Activated naive CD4-positive, alpha-beta T cell treated with anti-CD3 and anti-CD28 coated beads, Interleukin-2, amount 10 ng/mL, durations not matched to agents 7 days and 5 days (primary cell): Measurements from ENCODE around the gene RASL10B.

Source experiments
- CTCF ChIA-PET: fragments of 350-600 bp; sonication (Branson Sonifier 250); formaldehyde crosslinking; loops from one replicate; lab custom pipeline; 2021; ENCODE audit warnings: antibody characterized with exemption; lab: Charles Lee
- DNase-seq: peaks from one replicate; pipeline ENCODE4 v3.0.0-alpha.2; 2020
- H3K27ac Mint-ChIP-seq: one replicate; pipeline ENCODE4 v1.8.0; 2021; ENCODE audit warnings: mild to moderate bottlenecking, moderate library complexity, mixed read lengths
- H3K27me3 Mint-ChIP-seq: one replicate; pipeline ENCODE4 v1.8.0; 2021; ENCODE audit warnings: mild to moderate bottlenecking, mixed read lengths
- H3K36me3 Mint-ChIP-seq: one replicate; pipeline ENCODE4 v1.8.0; 2021; ENCODE audit warnings: mixed read lengths
- H3K4me1 Mint-ChIP-seq: one replicate; pipeline ENCODE4 v1.8.0; 2021; ENCODE audit warnings: mixed read lengths
- H3K4me3 Mint-ChIP-seq: one replicate; pipeline ENCODE4 v1.8.0; 2021; ENCODE audit warnings: mild to moderate bottlenecking, moderate library complexity, mixed read lengths
- H3K9me3 Mint-ChIP-seq: one replicate; pipeline ENCODE4 v1.8.0; 2021; ENCODE audit warnings: mixed read lengths

The RASL10B gene

DNA sequence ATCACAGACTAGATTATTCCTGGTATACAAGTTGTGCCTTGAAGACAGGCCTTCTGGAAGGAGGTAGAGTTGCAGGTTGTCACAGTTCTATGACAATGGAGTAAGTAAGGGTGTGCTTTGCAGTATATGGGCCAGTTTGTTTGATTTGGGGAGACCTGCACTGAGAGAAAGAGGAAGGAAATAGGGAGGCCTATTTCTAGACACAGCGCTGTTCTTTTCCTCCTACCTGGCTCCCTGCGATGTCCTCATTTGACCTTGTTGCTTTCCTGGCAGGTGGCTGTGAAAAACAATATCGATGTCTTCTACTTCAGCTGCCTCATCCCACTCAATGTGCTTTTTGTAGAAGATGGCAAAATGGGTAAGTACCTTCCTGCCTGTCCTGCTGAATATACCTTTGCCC is 22.5 kb upstream of the RASL10B start:
- no peak for DNase-seq
- H3K27me3 Mint-ChIP-seq = no peaks in the 10 kb centered on the region
- no peak overlapping the region for H3K4me3 Mint-ChIP-seq
- H3K9me3 Mint-ChIP-seq = no peaks in the 10 kb centered on the region
- H3K27ac Mint-ChIP-seq = peak overlapping the region; percentile 6
- peaks cover 17% of the 10 kb centered on the region for H3K36me3 Mint-ChIP-seq
- CTCF ChIA-PET = interaction anchor here (1.2 to 1.8 kb wide), 2 partner anchors 38 to 96 kb away, joined by 3 to 4 read pairs; no protein-coding TSS in a partner anchor
- H3K4me1 Mint-ChIP-seq = peaks cover 20% of the 10 kb centered on the region

DNA sequence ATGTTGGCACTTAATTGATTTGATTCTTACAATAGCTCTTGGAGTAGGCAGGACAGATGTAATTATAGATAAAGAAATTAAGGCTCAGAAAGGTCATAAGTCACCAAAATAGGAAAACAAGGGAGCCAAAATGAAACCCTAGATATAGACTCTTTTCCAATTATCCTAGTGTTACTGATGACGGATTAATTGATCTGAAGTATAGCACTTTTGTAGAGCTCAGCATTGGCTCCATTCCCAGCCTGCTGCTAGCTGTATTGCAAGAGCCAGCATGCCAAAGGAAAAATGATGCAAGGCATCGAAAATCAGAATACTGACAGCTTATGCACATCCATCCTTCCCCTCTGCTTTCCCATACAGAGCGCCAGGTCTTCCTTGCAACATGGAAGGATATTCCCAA is 21.6 kb upstream of the RASL10B start:
- Mint-ChIP-seq H3K36me3 (peaks cover 17% of the 10 kb centered on the region), H3K4me1 (peaks cover 20% of the 10 kb centered on the region), H3K27ac (no peak overlapping the region), H3K27me3 (no peaks in the 10 kb centered on the region), H3K4me3 (no peak overlapping the region), H3K9me3 (no peaks in the 10 kb centered on the region)
- CTCF ChIA-PET = interaction anchor here (0.7 to 1.8 kb wide), 2 partner anchors 40 to 97 kb away, joined by 3 to 4 read pairs; no protein-coding TSS in a partner anchor
- DNase-seq = no peak

DNA sequence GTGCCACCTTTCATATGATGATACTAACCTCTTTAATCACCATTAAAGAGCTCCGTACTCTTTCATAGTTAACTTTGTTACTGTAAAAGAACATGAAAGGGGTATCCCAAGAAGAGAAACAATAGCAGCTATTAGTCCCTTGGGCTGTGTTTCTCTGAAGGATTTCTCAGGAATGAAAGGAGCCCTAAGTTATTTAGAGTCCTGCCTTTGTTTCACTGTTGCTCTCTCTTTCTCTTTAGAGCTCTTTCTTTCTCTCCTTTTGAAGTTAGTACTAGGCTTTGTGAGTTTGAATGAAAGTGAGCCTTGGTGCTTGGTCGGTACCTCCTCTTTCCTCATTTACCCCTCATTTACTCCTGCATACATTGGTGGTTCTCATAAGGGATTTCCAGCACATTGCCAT is 20.5 kb upstream of the RASL10B start:
- H3K4me1 Mint-ChIP-seq = peaks cover 16% of the 10 kb centered on the region
- DNase-seq = no peak
- CTCF ChIA-PET = interaction anchor here (1.2 kb wide), 1 partner anchor 13 kb away, joined by 4 read pairs; no protein-coding TSS in a partner anchor

DNA sequence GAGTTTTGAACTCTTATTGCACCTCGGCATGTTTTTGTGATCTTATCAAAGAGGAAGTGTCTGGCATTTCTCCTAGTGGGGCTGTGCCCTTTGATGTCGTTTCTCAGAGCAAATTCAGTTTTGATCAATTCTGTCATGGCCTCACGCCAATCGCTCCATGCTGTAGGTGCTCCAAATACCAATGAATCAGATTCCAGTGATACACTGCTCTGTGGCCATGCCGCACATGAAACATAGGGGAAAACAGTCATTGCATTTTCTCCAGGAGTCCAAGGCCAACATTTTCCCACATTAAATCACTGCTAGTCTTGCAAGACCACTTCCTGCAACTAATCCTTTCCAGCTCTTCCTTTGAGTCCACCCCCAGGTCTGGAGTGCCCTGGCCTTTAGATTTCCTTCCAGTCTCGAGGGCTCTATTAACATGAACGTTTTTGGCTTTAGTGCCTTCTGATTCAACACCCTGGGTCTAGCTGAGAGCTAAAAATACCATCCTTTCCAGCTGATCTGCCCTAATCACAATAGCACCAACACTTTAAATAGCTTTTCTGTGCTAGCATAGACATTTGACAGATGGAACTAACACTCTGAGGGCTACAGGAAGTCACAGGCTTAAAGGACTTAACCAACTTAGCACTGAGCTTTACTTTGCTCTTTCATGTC is 18.2 kb upstream of the RASL10B start:
- H3K9me3 Mint-ChIP-seq = no peaks in the 10 kb centered on the region
- H3K36me3 Mint-ChIP-seq = peaks cover 33% of the 10 kb centered on the region
- no peak for DNase-seq
- no peak overlapping the region for H3K4me3 Mint-ChIP-seq
- no peak overlapping the region for H3K27ac Mint-ChIP-seq
- CTCF ChIA-PET = interaction anchor here (0.6 kb wide), 1 partner anchor 71 kb away, joined by 3 read pairs; no protein-coding TSS in a partner anchor
- no peaks in the 10 kb centered on the region for H3K27me3 Mint-ChIP-seq
- peaks cover 16% of the 10 kb centered on the region for H3K4me1 Mint-ChIP-seq

More for the DNA sequence above, 20.5 kb upstream of the RASL10B start:
- Mint-ChIP-seq H3K27ac (no peak overlapping the region), H3K4me3 (no peak overlapping the region), H3K36me3 (peaks cover 17% of the 10 kb centered on the region), H3K9me3 (no peaks in the 10 kb centered on the region), H3K27me3 (no peaks in the 10 kb centered on the region)

DNA sequence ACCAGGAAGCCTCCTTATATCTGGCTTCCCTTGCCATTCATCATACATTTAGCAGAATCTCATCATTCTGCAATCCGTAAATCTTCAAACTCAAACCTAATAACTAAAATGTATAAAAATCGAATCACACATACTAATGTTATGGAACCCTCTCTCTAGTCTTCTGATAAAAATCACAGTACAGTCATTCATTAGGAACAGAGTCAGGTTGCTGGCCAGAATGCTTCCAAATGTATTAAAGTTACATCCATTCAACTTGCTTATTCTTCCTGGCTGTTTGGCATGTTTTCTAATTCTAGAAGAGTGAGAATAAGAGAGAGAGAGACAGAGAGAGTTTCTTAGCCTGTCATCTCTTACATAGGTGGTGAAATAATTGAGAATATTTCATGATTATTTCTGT is 16.5 kb upstream of the RASL10B start:
- no peak overlapping the region for H3K4me3 Mint-ChIP-seq
- H3K4me1 Mint-ChIP-seq = peaks cover 5% of the 10 kb centered on the region
- no peak for DNase-seq
- CTCF ChIA-PET = interaction anchor here (1.0 kb wide), 1 partner anchor 33 kb away, joined by 4 read pairs; no protein-coding TSS in a partner anchor
- H3K36me3 Mint-ChIP-seq = peaks cover 37% of the 10 kb centered on the region
- H3K27me3 Mint-ChIP-seq = no peaks in the 10 kb centered on the region
- H3K27ac Mint-ChIP-seq = no peak overlapping the region
- no peaks in the 10 kb centered on the region for H3K9me3 Mint-ChIP-seq

DNA sequence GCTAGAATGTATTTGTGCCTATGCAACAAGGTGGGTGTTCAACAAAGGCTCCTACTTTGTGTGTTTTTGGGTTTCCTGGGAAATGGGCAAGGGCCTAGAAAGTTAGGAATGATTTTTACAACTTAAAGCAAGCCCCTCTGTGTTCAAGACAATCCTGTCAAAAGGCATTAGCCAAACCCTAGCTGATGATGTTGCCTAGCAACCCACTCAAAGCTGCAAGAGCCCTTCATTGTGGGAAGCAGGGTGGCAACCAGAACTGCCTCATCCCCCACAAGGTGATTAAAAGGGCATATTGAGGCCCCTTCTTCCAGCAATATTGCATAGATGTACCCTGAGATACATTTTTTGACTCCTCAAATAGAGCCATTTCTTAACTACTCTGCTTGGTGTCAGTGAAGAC is 16.0 kb upstream of the RASL10B start:
- no peak for DNase-seq
- Mint-ChIP-seq H3K4me1 (peaks cover 5% of the 10 kb centered on the region), H3K36me3 (peaks cover 36% of the 10 kb centered on the region), H3K4me3 (no peak overlapping the region), H3K27ac (no peak overlapping the region), H3K27me3 (no peaks in the 10 kb centered on the region), H3K9me3 (no peaks in the 10 kb centered on the region)
- CTCF ChIA-PET = interaction anchor here (1.0 kb wide), 1 partner anchor 32 kb away, joined by 4 read pairs; no protein-coding TSS in a partner anchor

DNA sequence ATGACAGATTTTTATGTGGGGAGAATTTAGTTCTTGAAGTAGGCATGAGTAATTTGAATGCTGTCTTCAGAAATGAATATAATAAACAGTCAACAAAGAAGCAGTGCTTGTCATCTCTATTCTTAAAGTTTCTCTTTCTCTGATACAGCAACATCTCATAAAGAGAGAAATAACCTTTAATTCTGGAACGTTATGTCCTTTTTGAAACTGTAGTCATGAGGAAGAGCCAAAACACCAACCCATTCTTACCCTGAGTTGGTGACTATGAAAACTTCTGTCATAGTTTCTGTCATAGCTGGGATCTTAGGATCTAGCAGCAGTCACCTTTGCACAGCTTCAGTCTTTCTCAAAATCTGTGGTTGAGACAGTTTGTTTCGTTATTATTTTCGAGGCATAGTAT is 15.3 kb upstream of the RASL10B start:
- no peak overlapping the region for H3K27ac Mint-ChIP-seq

DNA sequence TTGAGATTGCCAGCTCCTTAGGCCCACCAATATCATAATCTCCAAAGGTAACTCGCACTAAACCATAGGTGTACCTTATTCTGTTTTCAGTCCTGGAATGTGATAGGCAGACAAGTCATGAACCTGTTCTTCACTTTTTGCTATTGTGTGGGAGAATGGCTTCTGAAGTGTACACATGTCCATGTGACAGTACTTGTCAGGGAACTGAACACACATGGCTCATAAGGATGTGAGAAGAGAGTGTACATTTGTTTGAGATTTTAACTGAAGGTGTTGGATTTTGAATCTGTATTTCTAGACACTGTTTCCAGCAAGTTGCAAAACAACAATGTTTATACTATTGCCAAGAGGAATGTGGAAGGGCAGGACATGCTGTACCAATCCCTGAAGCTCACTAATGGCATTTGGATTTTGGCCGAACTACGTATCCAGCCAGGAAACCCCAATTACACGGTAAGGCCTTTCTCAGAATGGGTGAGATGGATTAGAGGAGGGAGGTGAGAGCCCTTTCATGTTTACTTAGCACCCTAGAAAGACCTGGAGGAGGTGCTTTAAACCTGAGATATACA is 14.5 kb upstream of the RASL10B start:
- no peak overlapping the region for H3K27ac Mint-ChIP-seq
- no peaks in the 10 kb centered on the region for H3K27me3 Mint-ChIP-seq
- H3K4me3 Mint-ChIP-seq = no peak overlapping the region
- no peak for DNase-seq
- peaks cover 36% of the 10 kb centered on the region for H3K36me3 Mint-ChIP-seq
- peaks cover 2% of the 10 kb centered on the region for H3K4me1 Mint-ChIP-seq
- CTCF ChIA-PET = interaction anchor here (1.5 kb wide), 1 partner anchor 104 kb away, joined by 5 read pairs; no protein-coding TSS in a partner anchor
- H3K9me3 Mint-ChIP-seq = no peaks in the 10 kb centered on the region

More for the DNA sequence above, 15.3 kb upstream of the RASL10B start:
- H3K36me3 Mint-ChIP-seq = peaks cover 35% of the 10 kb centered on the region
- no peak for DNase-seq
- H3K4me3 Mint-ChIP-seq = no peak overlapping the region
- CTCF ChIA-PET = no interaction called here
- H3K27me3 Mint-ChIP-seq = no peaks in the 10 kb centered on the region
- H3K9me3 Mint-ChIP-seq = no peaks in the 10 kb centered on the region
- peaks cover 4% of the 10 kb centered on the region for H3K4me1 Mint-ChIP-seq

DNA sequence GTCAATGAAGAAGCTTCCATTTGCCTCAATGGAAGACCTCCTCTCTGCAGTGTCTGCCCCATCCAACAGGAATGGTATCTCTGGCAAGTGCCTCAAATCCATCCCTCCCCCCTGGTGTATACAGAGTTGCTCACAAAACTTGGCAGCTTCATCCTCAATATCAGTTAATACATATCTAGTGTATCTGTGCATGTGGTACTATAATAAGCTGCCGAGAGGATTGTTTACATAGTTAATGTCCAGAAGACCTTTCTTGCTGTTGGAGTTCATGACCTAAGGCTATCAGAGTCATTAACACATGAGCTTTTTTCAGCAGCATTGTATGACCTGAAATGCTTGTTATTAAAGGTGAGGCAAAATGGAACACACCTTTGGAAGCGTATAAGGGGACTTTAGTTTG is 14.0 kb upstream of the RASL10B start:
- Mint-ChIP-seq H3K36me3 (peaks cover 35% of the 10 kb centered on the region), H3K27ac (no peak overlapping the region), H3K27me3 (no peaks in the 10 kb centered on the region), H3K4me3 (no peak overlapping the region), H3K9me3 (no peaks in the 10 kb centered on the region), H3K4me1 (no peaks in the 10 kb centered on the region)
- CTCF ChIA-PET = interaction anchor here (1.5 kb wide), 1 partner anchor 104 kb away, joined by 5 read pairs; no protein-coding TSS in a partner anchor
- no peak for DNase-seq

DNA sequence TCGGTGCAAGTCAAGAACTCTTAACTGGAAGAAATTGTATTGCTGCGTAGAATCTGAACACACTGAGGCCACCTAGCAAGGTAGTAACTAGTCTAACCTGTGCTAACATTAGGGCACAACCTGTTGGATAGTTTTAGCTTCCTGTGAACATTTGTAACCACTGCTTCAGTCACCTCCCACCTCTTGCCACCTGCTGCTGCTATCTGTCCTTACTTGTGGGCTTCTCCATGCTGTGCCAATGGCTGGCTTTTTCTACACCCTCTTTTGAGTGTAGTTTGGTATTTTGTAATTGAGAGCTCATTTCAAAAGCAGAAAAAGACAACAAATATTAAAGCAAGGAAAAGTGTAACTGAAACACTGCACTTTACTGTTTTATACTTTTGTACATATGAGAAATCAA is 7.7 kb upstream of the RASL10B start:
- no peak overlapping the region for H3K4me3 Mint-ChIP-seq
- no peak for DNase-seq
- CTCF ChIA-PET = interaction anchor here (0.8 to 1.4 kb wide), 4 partner anchors 13 to 111 kb away, joined by 3 to 4 read pairs (median 4); no protein-coding TSS in a partner anchor
- no peaks in the 10 kb centered on the region for H3K27me3 Mint-ChIP-seq
- H3K27ac Mint-ChIP-seq = no peak overlapping the region
- peaks cover 33% of the 10 kb centered on the region for H3K36me3 Mint-ChIP-seq
- no peaks in the 10 kb centered on the region for H3K4me1 Mint-ChIP-seq
- no peaks in the 10 kb centered on the region for H3K9me3 Mint-ChIP-seq

DNA sequence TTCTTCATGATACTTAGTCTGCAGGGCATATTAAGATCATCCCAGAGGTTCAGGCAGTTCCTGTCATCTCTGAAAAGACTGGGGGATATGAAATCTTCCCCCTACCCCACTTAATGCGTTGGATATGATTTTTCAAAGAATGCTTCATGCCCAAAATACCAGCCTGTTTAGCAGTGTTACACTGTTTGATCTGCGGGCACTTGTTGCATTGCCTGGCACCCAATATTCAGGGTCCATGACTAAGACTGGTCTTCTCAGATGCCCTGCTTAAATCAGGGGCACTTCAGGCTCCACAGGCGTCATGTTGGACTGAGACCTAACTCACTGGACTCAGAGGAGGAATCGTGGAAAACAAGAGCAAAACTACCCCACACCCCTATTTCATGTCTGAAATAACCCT is 6.4 kb upstream of the RASL10B start:
- CTCF ChIA-PET = no interaction called here
- H3K9me3 Mint-ChIP-seq = no peaks in the 10 kb centered on the region
- H3K27me3 Mint-ChIP-seq = no peaks in the 10 kb centered on the region
- DNase-seq = no peak
- H3K36me3 Mint-ChIP-seq = peaks cover 27% of the 10 kb centered on the region
- no peaks in the 10 kb centered on the region for H3K4me1 Mint-ChIP-seq
- no peak overlapping the region for H3K27ac Mint-ChIP-seq
- no peak overlapping the region for H3K4me3 Mint-ChIP-seq

DNA sequence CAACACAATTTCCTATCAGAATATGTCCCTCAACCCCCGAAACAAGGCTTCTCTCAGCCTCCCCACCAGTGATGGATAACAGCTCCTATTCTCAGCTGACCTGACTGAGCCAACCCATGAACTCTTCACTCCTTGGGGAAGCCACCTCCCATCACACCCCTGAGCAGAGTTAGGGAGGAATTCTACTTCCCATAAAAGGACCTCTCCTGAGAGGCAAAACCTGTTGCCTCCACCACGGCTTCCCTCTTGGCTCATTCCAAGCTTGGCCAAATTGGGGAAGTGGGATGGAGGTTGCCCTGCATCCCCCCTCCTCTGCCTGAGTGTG is 5.7 kb upstream of the RASL10B start:
- no peak overlapping the region for H3K4me3 Mint-ChIP-seq
- DNase-seq = no peak
- H3K4me1 Mint-ChIP-seq = peaks cover 5% of the 10 kb centered on the region
- peaks cover 26% of the 10 kb centered on the region for H3K36me3 Mint-ChIP-seq
- H3K9me3 Mint-ChIP-seq = no peaks in the 10 kb centered on the region
- H3K27me3 Mint-ChIP-seq = peaks cover 6% of the 10 kb centered on the region
- H3K27ac Mint-ChIP-seq = no peak overlapping the region
- CTCF ChIA-PET = no interaction called here

DNA sequence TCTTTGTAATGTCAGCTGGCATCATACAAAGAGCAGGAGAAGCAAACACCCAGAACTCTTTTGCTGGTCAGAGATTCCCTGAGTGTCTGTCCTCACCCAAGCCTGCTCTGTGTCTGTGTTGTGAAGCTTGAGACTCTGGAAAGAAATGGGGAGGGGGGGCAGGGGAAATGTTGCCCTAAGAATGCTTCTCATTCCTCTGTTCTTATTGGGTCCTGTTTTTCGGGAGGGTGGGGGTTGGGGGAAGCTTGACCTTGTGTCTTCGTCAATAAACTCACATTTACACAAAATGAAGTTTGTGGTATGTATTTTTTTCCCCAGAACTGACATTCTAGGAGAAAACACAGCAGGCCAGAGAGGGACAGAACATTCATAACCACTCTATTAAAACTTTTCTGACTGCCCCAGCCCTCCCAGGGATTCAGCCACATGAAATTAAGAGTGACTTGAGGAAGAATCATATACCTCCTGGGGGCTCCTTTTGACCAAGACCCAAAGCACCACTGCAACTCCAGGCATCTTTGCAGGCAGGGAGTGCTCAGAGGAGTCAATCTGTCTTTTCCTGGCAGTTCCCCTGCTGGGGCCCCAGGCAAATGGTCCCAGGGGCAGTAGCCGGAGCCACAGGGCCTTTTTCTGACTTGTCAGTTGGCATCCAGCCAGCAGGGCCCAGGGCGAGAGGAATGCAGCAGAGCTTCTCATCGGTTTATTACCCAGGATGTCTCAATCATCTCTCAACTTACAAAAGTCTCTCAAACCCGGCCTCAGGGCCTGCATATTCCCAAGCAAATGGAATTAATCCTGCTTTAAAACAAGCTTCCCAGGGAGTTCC is 5.1 kb upstream of the RASL10B start:
- H3K27ac Mint-ChIP-seq = no peak overlapping the region
- H3K27me3 Mint-ChIP-seq = peaks cover 12% of the 10 kb centered on the region
- peaks cover 11% of the 10 kb centered on the region for H3K4me1 Mint-ChIP-seq
- no peaks in the 10 kb centered on the region for H3K9me3 Mint-ChIP-seq
- no peak for DNase-seq
- no peak overlapping the region for H3K4me3 Mint-ChIP-seq
- CTCF ChIA-PET = interaction anchor here (2.9 kb wide), 1 partner anchor 21 kb away, joined by 11 read pairs; no protein-coding TSS in a partner anchor
- H3K36me3 Mint-ChIP-seq = peaks cover 24% of the 10 kb centered on the region

DNA sequence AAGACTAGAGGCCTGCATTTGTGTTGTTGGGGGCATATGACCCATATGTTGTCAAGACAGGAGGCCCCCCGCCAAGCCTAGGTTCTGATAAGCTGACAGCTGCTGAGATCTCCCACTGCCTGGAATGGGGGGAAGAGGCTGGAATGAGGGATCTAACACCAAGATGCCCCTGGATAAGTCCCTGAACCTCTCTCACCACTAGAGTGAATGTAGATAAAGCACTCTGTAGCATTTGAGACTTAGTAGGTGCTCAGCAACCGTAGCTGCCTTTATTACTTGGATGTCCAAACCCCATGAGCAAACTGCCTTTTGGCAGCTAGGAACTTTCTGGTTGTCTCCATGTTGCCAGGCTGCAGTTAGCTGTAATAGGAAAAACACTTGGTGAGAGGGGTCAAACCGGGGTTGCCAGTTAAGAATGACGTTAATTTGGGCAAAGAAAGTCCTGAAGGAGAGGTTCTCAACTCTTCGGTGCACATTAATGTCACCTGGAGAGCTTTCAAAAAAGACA is 4.4 kb upstream of the RASL10B start:
- Mint-ChIP-seq H3K9me3 (no peaks in the 10 kb centered on the region), H3K4me3 (no peak overlapping the region), H3K36me3 (peaks cover 21% of the 10 kb centered on the region)

More for the DNA sequence above, 4.4 kb upstream of the RASL10B start:
- DNase-seq = no peak
- H3K27ac Mint-ChIP-seq = no peak overlapping the region
- CTCF ChIA-PET = interaction anchor here (2.9 to 3.4 kb wide), 2 partner anchors 21 to 37 kb away, joined by 11 read pairs; no protein-coding TSS in a partner anchor
- peaks cover 11% of the 10 kb centered on the region for H3K4me1 Mint-ChIP-seq
- peaks cover 15% of the 10 kb centered on the region for H3K27me3 Mint-ChIP-seq
